Stimulated activated naive CD4-positive, alpha-beta T cell treated with Interleukin-2 at 50 U/mL for 16 hours (primary cell): ENCODE data around the gene MTCH1.
"Not testable (repeated sequence)": the region's sequence is repeated elsewhere in the genome, so short reads cannot be mapped to it uniquely, and the experiment has no call there.

Experiments used
- DNase-seq: peaks from one replicate; lab custom pipeline; 2025; lab: John Stamatoyannopoulos, UW

Gene MTCH1

GRCh38 chr6:36997811-36998722 is 12.1 kb upstream of the MTCH1 start:
- no peak for DNase-seq

GRCh38 chr6:36990401-36990800 is 4.4 kb upstream of the MTCH1 start:
- not testable (repeated sequence) for DNase-seq

GRCh38 chr6:36989264-36989663 is 3.3 kb upstream of the MTCH1 start:
- no peak for DNase-seq

- no peak for DNase-seq
These were observed 680 bp upstream of the MTCH1 start for GRCh38 chr6:36986704-36987047.

- DNase-seq: no peak
These were observed 584 bp downstream of the MTCH1 start for GRCh38 chr6:36985417-36985807.

GRCh38 chr6:36984581-36985416 is 1.2 kb downstream of the MTCH1 start:
- DNase-seq: peak; percentile 52

- no peak for DNase-seq
These were observed 2.5 kb downstream of the MTCH1 start for GRCh38 chr6:36983538-36983937.

- no peak for DNase-seq
These were observed 4.9 kb downstream of the MTCH1 start for GRCh38 chr6:36980876-36981619.

GRCh38 chr6:36980129-36980528 is 5.9 kb downstream of the MTCH1 start:
- DNase-seq: no peak

- DNase-seq: no peak
These were observed 6.7 kb downstream of the MTCH1 start for GRCh38 chr6:36979347-36979742.

- no peak for DNase-seq
These were observed 7.3 kb downstream of the MTCH1 start for GRCh38 chr6:36978421-36979346.

GRCh38 chr6:36977470-36977941 is 8.5 kb downstream of the MTCH1 start:
- DNase-seq: no peak

- no peak for DNase-seq
These were observed 9.1 kb downstream of the MTCH1 start for GRCh38 chr6:36976931-36977330.

GRCh38 chr6:36976509-36976908 is 9.5 kb downstream of the MTCH1 start:
- no peak for DNase-seq

- DNase-seq: no peak
These were observed 10.1 kb downstream of the MTCH1 start for GRCh38 chr6:36976007-36976264.

- DNase-seq: no peak
These were observed 10.6 kb downstream of the MTCH1 start for GRCh38 chr6:36975231-36976006.

- DNase-seq: no peak
These were observed 12.3 kb downstream of the MTCH1 start for GRCh38 chr6:36973647-36974046.

GRCh38 chr6:36973190-36973589 is 12.8 kb downstream of the MTCH1 start:
- no peak for DNase-seq

- no peak for DNase-seq
These were observed 13.9 kb downstream of the MTCH1 start for GRCh38 chr6:36971921-36972673.
